HG03520 (cell line): ENCODE data around the gene SLC43A2.
"Not testable (repeated sequence)": the region's sequence is repeated elsewhere in the genome, so short reads cannot be mapped to it uniquely, and the experiment has no call there.

Experiments
- ATAC-seq: cut with Tn5 transposase; IDR thresholded peaks from one replicate; pipeline ENCODE4 v1.9.1; 2021; ENCODE audit warnings: mild to moderate bottlenecking, moderate library complexity; ENCODE audit not compliant: unreplicated experiment

SLC43A2 gene

GRCh38 chr17:1591474-1592090 is 37.1 kb downstream of the SLC43A2 start:
- no peak for ATAC-seq

DNA sequence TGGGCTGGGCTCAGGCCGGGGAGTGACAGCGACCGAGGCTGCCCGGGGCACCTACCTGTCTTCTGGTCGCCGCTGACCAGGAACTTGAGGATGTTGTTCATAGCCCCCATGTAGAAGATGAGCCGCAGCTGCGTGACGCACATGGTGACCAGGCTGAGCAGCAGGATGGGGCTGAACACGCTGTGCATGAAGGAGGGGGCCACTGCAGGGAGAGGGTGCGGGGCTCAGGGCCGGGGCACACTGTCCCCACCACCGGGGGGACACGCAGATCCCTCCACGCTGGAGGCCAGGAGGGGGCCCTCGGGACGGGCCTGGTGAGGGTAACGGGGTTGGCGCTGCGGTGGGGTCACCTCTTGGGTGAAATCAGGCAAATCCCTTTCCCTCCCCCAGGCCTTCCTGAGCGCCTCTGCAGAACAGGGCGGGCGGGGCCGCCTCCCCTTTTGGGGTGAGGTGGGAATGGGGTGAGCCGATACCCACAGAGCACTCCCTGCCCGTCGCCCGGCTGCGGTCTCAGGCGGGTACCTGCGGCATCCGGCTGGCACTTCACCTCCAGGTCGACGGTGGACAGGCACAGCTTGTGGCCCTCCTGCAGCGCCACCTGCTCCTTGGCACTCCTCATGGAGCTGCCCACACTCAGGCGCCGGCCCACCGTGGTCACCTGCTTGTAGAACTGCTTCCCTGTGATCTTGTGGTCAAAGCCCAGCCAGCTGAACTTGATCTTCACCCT is 37.7 kb downstream of the SLC43A2 start:
- no peak for ATAC-seq

GRCh38 chr17:1590029-1590746 is 38.4 kb downstream of the SLC43A2 start:
- no peak for ATAC-seq

DNA sequence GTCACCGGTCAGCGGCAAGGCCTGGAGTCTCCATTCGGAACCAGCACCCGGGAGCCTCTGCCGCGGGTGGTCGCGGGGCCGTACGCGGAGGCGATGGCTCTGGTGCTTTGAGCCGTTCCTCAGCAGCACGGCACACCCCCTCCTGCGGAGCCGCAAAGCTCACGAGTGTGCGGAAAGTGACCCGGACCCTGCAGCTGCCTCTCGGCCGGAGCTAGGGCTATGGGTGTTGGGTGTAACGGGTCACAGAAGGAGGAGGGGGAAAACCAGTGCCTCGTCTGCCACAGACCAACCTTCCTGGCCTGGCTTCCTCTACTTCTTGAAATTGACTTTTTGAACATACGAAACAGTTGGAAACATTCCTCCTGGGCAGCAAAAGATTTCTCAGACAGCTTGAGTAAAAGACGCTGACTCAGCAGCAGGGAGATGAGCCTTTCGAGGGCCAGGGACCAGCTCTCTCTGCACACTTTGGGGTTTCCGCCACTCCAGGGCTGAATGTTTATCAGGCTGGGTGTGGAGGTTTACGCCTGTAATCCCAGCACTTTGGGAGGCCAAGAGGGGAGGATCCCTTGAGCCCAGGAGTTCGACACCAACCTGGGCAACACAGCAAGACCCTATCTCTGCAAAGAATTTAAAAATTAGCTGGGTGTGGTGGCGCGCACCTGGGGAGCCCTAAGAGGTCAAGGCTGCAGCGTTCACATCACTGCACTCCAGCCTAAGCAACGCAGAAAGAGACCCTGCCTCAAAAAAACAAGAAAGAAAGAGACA is 39.6 kb downstream of the SLC43A2 start:
- no peak for ATAC-seq

DNA sequence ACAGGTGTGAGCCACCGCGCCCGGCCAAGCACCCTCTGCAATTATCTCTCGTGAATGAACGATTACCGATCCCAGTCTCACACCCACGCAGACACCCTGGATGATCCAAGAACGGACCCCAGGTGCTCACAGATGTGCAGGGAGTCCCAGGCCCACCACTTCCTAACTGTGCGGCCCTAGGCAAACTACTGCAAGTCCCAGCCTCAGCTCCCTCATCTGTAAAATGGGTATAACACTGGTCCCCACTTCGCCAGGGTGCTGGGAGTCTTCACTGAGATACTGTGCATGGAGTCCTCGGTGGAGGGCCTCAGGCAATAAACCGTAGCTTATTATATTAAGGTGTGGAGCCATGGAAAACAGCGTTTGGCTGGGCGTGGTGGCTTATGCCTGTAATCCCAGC is 44.5 kb downstream of the SLC43A2 start:
- ATAC-seq = no peak

- ATAC-seq = no peak
Measured at GRCh38 chr17:1583556-1583955, 45.1 kb downstream of the SLC43A2 start.

DNA sequence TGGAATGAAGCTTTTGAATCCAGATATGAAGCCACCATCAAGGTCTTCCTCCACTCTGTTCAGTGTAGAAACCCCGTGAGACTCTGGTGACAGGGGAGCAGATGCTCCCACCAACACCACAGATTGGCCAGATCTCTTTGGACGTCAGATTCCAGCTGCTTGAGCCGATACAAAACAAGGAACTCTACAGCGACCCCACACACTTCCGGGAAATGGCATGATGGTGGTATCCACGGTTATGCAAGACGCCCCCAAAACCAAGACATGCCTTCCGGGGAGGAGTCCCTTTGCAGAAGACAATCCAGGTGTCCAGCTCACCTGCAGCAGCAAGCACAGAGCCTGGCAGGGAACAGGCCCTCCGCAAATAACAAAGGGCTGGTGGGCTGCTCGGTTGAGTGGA is 46.3 kb downstream of the SLC43A2 start:
- no peak for ATAC-seq

DNA sequence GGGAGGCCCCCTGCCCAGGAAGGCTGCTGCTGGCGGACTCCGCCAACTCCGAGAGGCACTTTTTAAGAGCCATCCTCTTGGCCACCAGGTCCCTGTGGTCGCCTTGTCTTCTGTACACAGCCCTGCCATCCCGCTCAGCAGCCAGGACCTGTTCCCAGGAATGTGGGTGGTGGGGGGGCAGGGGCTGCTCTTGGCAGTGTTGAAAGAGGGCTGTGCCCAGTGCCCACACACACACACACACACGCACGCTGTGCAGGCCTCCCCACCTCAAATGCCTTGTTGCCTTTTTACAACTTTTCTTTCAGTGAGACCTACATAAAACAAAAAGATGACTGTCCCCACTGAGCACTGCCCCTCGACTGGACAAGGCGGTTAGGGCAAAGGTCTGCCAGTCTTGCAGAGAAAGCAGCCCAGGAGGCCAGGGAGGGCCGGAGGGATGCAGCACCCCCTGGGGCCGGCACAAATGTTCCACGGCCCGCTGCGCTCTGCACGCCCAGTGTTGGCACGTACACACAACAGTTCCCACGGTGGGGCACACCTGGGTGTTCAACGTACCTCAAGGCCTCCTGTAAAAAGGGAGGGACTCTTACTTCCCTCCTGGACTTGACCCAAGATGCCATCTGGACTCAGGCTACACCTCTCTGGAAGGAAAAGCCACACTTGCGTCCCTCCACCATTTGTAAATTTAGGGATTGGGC is 47.5 kb downstream of the SLC43A2 start:
- no peak for ATAC-seq

DNA sequence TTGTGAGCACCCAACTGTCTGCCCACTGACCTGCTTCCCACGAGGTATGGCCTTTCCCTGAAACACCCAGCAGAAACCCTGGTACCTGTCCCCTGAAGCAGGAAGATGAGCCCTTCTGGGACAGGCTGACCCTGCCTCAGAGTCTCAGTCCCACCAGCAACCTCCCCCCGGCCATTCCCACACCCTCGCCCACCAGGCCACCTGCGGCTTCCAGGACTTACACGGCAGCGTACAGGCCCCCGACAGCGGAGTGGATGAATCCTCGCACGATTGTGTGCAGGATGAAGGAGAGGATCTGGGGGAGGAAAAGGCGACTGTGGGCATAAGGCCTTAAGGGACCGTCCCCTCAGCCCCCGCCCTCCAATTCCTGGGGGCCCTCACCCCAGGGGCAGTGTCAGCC is 50.6 kb downstream of the SLC43A2 start:
- ATAC-seq = no peak

GRCh38 chr17:1577583-1578013 is 51.0 kb downstream of the SLC43A2 start:
- ATAC-seq = no peak

GRCh38 chr17:1577182-1577581 is 51.5 kb downstream of the SLC43A2 start:
- no peak for ATAC-seq

DNA sequence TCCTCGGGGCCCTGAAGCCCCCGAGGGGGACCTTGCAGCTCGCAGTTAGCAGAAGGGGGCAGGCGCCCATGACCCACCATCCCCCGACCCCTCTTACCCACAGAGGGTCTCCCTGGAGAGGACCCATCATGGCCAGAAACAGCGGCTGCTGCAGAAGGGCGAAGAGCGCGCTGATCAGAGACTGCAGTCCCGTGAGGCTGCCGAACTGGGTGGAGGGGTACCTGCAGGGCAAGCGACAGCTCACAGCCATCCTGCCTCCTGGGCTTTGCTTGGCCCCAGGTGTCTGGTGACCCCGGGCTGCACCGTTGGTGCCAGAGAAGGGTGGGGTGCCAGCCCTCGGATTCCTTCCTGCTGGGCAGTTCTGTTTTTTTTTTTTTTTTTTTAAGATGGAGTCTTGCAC is 52.1 kb downstream of the SLC43A2 start:
- ATAC-seq = no peak

DNA sequence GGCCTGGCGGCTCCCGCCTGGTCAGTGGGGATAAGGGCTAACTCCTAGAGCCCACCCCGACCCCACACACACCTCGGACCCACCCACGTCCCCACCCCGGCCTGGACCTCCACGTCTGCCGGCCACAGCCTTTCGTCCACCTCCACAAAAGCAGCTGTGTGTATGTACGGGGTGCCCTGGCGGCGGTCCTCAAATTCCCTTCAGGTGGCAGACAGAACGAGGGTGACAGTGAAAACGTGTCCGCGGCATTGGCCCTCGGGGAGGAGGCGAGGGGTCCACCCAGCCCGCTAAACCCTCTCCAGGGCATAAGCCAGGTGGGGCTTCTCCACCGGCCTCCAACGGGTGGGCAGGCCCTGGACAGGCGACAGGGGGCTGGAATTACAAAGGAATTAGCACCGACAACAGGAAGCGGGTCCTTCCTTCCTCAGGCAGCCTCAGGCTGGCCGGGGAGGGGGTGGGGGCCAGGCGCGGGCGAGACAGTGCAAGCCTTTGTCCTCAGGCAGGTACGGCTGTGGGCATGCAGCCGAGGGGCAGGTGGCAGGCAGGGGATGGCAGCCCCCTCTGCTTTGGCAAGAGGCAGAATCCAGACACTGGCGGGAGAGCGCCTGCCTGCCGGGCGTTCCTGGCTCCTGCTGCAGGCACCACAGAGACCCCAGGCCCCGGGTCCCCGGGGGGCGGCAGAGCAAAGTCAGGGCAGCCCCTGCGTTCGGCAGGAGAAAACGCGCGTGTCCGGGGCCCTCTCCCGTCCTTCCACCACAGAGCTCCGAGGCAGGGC is 53.8 kb downstream of the SLC43A2 start:
- ATAC-seq = no peak

DNA sequence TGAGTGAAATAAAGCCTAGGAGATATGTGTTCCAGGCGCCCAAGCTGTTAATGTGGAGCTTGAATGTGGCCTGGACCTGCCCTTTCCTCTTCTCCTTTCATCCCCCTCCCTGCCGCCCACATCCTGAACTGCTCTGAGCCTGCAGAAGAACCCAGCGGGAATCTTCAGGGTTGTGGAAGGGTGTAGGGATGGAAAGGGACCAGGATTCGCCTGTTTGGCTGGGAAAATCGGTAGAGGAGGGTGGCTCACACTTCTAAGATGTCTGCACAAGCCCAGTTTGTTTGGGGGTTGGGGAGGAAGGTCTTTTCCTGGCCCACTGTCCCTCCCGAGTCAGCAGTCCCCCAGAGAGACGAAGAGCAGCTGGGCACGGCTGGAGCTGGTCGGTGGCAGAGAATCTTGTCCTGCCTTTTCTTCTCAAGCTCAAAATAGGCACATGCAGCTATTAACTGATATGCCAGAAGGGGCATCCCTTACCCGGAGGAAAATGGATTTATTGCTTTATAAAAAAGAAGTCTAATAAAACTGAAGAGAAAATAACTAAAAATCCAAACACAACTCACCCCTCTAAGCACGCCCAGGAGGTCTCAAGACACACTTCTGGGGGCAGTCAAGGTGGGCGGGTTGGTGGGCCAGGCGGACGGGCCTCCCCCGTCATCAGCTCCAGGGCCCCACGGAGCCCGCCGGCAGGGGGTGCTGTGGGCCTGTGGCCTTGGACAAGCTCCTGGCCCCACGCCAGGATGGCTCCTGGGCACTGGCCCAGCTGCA is 54.5 kb downstream of the SLC43A2 start:
- no peak for ATAC-seq

GRCh38 chr17:1572646-1573045 is 56.0 kb downstream of the SLC43A2 start:
- not testable (repeated sequence) for ATAC-seq

GRCh38 chr17:1571341-1571704 is 57.3 kb downstream of the SLC43A2 start:
- no peak for ATAC-seq

DNA sequence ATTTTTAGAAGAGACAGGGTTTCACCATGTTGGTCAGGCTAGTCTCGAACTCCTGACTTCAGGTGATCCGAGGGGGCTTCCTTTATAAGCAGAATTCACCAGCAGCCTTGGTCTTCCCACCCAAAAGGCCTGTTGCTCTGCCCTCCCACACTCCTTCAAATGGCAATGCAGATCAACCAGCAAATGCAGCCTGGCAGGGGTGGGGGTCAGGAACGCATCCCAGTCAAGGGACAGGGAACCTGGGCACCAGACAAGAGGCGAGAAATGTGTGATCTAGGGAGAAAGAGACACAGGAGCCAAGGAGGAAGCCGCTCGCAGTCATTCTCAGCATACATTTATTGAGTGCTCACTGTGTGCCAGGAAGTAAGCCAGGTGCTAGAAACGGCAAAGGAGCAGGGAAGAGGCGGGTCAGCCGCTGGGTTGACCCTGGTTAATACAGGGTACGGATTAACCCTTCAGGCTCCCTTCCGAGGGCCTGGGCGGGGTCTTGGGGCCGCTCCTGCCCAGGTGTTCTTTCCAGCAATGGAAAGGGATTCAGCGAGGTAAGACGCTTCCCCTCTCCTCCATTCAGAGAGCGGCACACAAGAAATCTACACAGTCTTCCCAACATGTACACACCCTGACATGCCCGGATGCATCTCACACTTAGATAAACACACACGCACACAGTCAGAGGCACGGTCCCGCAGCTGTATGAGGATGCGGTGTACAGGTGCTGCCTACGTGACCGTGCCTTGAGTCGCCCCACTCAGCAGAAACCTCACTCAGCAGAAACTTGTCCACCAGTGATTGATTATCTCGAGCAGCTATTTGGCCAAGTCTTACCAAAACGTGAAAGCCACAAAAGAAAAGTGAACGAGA is 59.5 kb downstream of the SLC43A2 start:
- ATAC-seq = no peak

DNA sequence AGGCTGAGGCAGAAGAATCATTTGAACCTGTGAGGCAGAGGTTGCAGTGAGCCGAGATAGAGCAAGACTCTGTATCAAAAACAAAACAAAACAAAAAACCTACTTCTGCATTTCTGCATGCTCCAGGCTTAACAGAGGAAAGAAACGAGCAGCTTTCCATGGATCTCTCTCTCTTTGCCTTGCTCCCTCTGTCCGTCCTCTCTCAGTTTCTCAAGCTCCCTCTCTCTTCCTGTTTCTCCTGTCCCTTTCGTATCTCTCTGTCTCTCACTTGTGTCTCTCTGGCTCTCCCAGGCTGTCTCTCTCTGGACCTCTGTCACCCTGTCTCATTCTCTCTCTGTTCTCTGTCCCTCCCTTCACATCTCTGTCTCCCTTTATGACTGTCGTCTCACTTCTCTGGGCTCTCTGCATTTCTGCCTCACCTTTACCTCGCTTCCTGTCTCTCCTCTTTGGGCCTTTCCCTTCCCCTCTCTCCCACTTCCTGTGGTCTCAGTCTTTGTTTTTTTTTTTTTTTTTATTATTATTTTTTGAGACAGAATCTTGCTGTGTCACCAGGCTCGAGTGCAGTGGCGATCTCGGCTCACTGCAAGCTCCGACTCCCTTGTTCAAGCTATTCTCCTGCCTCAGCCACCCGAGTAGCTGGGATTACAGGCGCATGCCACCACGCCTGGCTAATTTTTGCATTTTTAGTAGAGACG is 62.0 kb downstream of the SLC43A2 start:
- ATAC-seq = no peak
